Mammary epithelial cell (primary cell): ENCODE measurements around the gene PCDHGA5.
A peak's percentile ranks its signal among the peaks of the same experiment; 100 is the strongest.

Experiments
- CTCF ChIP-seq, 2 donors: IDR thresholded peaks in 1 of 2; conservative IDR thresholded peaks in 1 of 2; 2 replicates each; pipeline ENCODE4 v1.5.1; 2011 to 2012; ENCODE audit warnings: inconsistent platforms in 2 of 2, low read length in 2 of 2, mild to moderate bottlenecking in 2 of 2, control low read depth in 1 of 2, low read depth in 1 of 2; ENCODE audit not compliant: insufficient read depth in 1 of 2; ENCODE audit errors: extremely low read depth in 1 of 2
- EZH2 ChIP-seq: IDR thresholded peaks from 2 replicates; pipeline ENCODE4 v1.6.1; 2012; ENCODE audit warnings: low read length, inconsistent platforms, borderline replicate concordance

GRCh38 chr5:141338538-141339306, 25.2 kb upstream of the PCDHGA5 start, which contains the start of gene PCDHGA2:
- TF ChIP-seq CTCF (conservative IDR thresholded peaks at IDR 0.05 in 1 of 2, IDR thresholded peaks at IDR 0.05 in 1 of 2; ENCODE audit: extremely low read depth in 1 of 2, insufficient read depth in 1 of 2, low read depth in 1 of 2, low read length in 2 of 2) = peak; percentile 65 to 71
- no peak for TF ChIP-seq EZH2
